WTC11 (cell line): ENCODE results near the gene RHEB. TPM values are rescaled to one million over a fixed set of nuclear protein-coding genes. Genes with fewer than 3 reads are reported as not detected.
A peak's percentile ranks its signal among the peaks of the same experiment; 100 is the strongest.

Experiments
- ATAC-seq: fragments of 200-7000 bp; cut with Tn5 transposase; 2 replicates; pipeline ENCODE4 v1.10.0; 2021; ENCODE audit warnings: mild to moderate bottlenecking, moderate library complexity
- CTCF ChIA-PET: fragments of 300-600 bp; sonication (Branson Sonifier 250); formaldehyde crosslinking; loops from one replicate; lab custom pipeline; 2021; ENCODE audit warnings: antibody characterized with exemption; lab: Charles Lee
- POLR2A ChIA-PET: fragments of 350-600 bp; sonication (Branson Sonifier 250); formaldehyde crosslinking; loops from one replicate; lab custom pipeline; 2021; ENCODE audit warnings: antibody characterized with exemption; lab: Charles Lee
- DNase-seq: peaks from one replicate; pipeline ENCODE4 v3.0.0; 2021; ENCODE audit warnings: low spot score
- H3K27ac Mint-ChIP-seq: 2 replicates; pipeline ENCODE4 v1.8.0; 2021; ENCODE audit warnings: mixed read lengths
- H3K27me3 Mint-ChIP-seq: 2 replicates; pipeline ENCODE4 v1.8.0; 2021; ENCODE audit warnings: low read depth, mild to moderate bottlenecking, moderate library complexity, mixed read lengths
- H3K36me3 Mint-ChIP-seq: 2 replicates; pipeline ENCODE4 v1.8.0; 2021; ENCODE audit warnings: mixed read lengths
- H3K4me1 Mint-ChIP-seq: 2 replicates; pipeline ENCODE4 v1.8.0; 2022; ENCODE audit warnings: mixed read lengths
- H3K4me3 Mint-ChIP-seq: 2 replicates; pipeline ENCODE4 v1.8.0; 2021; ENCODE audit warnings: mild to moderate bottlenecking, moderate library complexity, mixed read lengths
- H3K9me3 Mint-ChIP-seq: 2 replicates; pipeline ENCODE4 v1.8.0; 2021; ENCODE audit warnings: mixed read lengths
- EMX1 ChIP-seq: fragments of 250-450 bp; sonication (Bioruptor Pico); IDR thresholded peaks from 2 replicates; pipeline ENCODE4 v1.8.0; 2021; ENCODE audit warnings: mild to moderate bottlenecking
- ESRRA ChIP-seq: sonication (generic); formaldehyde crosslinking; IDR thresholded peaks from 2 replicates; pipeline ENCODE4 v1.8.1; 2022; ENCODE audit warnings: mild to moderate bottlenecking, missing genetic modification reagents, borderline replicate concordance
- FOXJ3 ChIP-seq: sonication (generic); formaldehyde crosslinking; IDR thresholded peaks from 2 replicates; pipeline ENCODE4 v1.9.0; 2021; ENCODE audit warnings: missing genetic modification reagents, mild to moderate bottlenecking, borderline replicate concordance
- FOXP1 ChIP-seq: sonication (generic); formaldehyde crosslinking; IDR thresholded peaks from 2 replicates; pipeline ENCODE4 v1.8.0; 2022; ENCODE audit warnings: missing genetic modification reagents, mild to moderate bottlenecking, moderate library complexity, borderline replicate concordance
- JAZF1 ChIP-seq: fragments of 250-450 bp; sonication (Bioruptor Pico); IDR thresholded peaks from 2 replicates; pipeline ENCODE4 v1.9.0; 2021; ENCODE audit warnings: moderate library complexity, mild to moderate bottlenecking, inconsistent platforms
- KAT7 ChIP-seq: sonication (generic); formaldehyde crosslinking; IDR thresholded peaks from 2 replicates; pipeline ENCODE4 v1.8.1; 2023; ENCODE audit warnings: missing genetic modification reagents, mild to moderate bottlenecking, borderline replicate concordance
- MYBL2 ChIP-seq: sonication (generic); formaldehyde crosslinking; IDR thresholded peaks from 2 replicates; pipeline ENCODE4 v1.8.1; 2023; ENCODE audit warnings: mild to moderate bottlenecking, moderate library complexity, missing genetic modification reagents
- SOX15 ChIP-seq: fragments of 250-450 bp; sonication (Bioruptor Pico); IDR thresholded peaks from 2 replicates; pipeline ENCODE4 v1.9.0; 2021; ENCODE audit warnings: mild to moderate bottlenecking
- SP1 ChIP-seq: sonication (generic); formaldehyde crosslinking; conservative IDR thresholded peaks from 2 replicates; pipeline ENCODE4 v1.8.1; 2022; ENCODE audit warnings: missing genetic modification reagents
- ZNF121 ChIP-seq: sonication (generic); formaldehyde crosslinking; IDR thresholded peaks from 2 replicates; pipeline ENCODE4 v1.8.0; 2023; ENCODE audit warnings: missing genetic modification reagents
- ZNF232 ChIP-seq: sonication (generic); formaldehyde crosslinking; IDR thresholded peaks from 2 replicates; pipeline ENCODE4 v1.8.0; 2022; ENCODE audit warnings: mild to moderate bottlenecking, missing genetic modification reagents
- ZNF416 ChIP-seq: fragments of 250-450 bp; sonication (Bioruptor Pico); IDR thresholded peaks from 2 replicates; pipeline ENCODE4 v1.9.0; 2021; ENCODE audit warnings: mild to moderate bottlenecking, inconsistent platforms
- total RNA-seq: library from RNA; stranded (reverse); gene quantifications from 3 replicates; pipeline ENCODE4 v1.2.3, GENCODE V29; 2021
- TF ChIP-seq, protein P1 (sequence below): sonication (generic); formaldehyde crosslinking; IDR thresholded peaks from 2 replicates; pipeline ENCODE4 v1.8.0; 2023; ENCODE audit warnings: missing genetic modification reagents
- TF ChIP-seq, protein P2 (sequence below): fragments of 250-450 bp; sonication (Bioruptor Pico); IDR thresholded peaks from 2 replicates; pipeline ENCODE4 v1.9.0; 2021; ENCODE audit warnings: moderate library complexity, mild to moderate bottlenecking, inconsistent platforms, borderline replicate concordance
- TF ChIP-seq, protein P3 (sequence below): sonication (generic); formaldehyde crosslinking; IDR thresholded peaks from 2 replicates; pipeline ENCODE4 v1.8.1; 2022; ENCODE audit warnings: low read depth, missing genetic modification reagents, borderline replicate concordance
- TF ChIP-seq, protein P4 (sequence below): sonication (generic); formaldehyde crosslinking; IDR thresholded peaks from 2 replicates; pipeline ENCODE4 v1.8.1; 2022; ENCODE audit warnings: mild to moderate bottlenecking, missing genetic modification reagents, moderate library complexity, borderline replicate concordance
- TF ChIP-seq, protein P5 (sequence below): sonication (generic); formaldehyde crosslinking; conservative IDR thresholded peaks from 2 replicates; pipeline ENCODE4 v1.8.1; 2023; ENCODE audit warnings: mild to moderate bottlenecking, low read depth, missing genetic modification reagents, moderate library complexity
- TF ChIP-seq, protein P6 (sequence below): sonication (generic); formaldehyde crosslinking; conservative IDR thresholded peaks from 2 replicates; pipeline ENCODE4 v1.8.1; 2022; ENCODE audit warnings: mild to moderate bottlenecking, missing genetic modification reagents

Gene RHEB
- total RNA-seq, 1 experiment from 2014 or later, result 133 TPM

DNA sequence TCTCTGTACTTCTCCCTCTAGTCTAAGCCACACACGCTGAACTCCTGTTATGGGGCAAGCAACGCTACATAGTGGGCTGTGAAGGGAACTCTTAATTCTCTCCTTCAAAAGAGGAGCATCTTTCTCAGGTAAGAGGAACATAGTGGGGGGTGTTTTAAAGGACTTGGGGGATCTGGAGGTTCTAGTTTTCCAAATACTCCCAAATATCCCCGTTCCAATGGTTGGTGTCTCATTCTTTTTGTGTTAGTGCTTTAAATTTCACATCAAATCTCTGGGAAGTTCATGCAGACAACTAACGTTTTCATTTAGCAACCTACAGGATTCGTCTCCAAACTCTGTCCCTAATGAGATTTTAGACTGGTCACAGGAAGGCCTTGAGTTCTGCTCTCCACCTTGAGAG, 97.5 kb downstream of the RHEB start:
- TF ChIP-seq KAT7 (CRISPR knock-in tag) (no peak), ZNF416 (CRISPR knock-in tag) (no peak)
- TF ChIP-seq, all 79 proteins: peak for 0

DNA sequence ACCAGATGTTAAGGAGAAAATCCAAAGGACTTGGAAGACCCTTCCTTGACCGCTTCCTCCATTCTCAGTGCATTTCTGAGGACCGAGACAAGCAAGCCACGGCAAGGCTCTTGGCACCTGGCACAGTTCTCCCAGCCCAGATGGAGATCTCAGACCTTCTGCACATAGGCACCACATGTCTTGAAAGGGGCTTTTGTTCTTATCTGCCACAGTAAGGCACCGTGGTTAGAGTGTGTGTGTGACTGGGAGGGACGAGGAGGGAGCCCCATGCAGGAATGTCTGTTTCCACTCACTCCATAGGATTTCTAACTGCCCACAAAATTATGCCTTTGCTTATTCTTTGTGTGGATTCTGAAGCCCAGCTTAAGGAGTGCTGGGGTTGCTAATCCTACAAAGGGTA, 99.6 kb downstream of the RHEB start:
- no peak overlapping the region for H3K27ac Mint-ChIP-seq
- H3K9me3 Mint-ChIP-seq, result peaks cover 35% of the 10 kb centered on the region
- TF ChIP-seq SP1 (CRISPR knock-in tag) (no peak), ZNF232 (no peak), ZNF416 (CRISPR knock-in tag) (no peak), ZNF121 (CRISPR knock-in tag) (no peak), ESRRA (CRISPR knock-in tag) (no peak), JAZF1 (CRISPR knock-in tag) (no peak), MYBL2 (CRISPR knock-in tag) (no peak), FOXJ3 (CRISPR knock-in tag) (no peak), EMX1 (no peak), SOX15 (CRISPR knock-in tag) (no peak)
- TF ChIP-seq, protein P1, sequence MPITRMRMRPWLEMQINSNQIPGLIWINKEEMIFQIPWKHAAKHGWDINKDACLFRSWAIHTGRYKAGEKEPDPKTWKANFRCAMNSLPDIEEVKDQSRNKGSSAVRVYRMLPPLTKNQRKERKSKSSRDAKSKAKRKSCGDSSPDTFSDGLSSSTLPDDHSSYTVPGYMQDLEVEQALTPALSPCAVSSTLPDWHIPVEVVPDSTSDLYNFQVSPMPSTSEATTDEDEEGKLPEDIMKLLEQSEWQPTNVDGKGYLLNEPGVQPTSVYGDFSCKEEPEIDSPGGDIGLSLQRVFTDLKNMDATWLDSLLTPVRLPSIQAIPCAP (CRISPR knock-in tag), result no peak
- TF ChIP-seq, protein P2, sequence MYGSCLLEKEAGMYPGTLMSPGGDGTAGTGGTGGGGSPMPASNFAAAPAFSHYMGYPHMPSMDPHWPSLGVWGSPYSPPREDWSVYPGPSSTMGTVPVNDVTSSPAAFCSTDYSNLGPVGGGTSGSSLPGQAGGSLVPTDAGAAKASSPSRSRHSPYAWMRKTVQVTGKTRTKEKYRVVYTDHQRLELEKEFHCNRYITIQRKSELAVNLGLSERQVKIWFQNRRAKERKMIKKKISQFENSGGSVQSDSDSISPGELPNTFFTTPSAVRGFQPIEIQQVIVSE (CRISPR knock-in tag), result no peak
- TF ChIP-seq, protein P3, sequence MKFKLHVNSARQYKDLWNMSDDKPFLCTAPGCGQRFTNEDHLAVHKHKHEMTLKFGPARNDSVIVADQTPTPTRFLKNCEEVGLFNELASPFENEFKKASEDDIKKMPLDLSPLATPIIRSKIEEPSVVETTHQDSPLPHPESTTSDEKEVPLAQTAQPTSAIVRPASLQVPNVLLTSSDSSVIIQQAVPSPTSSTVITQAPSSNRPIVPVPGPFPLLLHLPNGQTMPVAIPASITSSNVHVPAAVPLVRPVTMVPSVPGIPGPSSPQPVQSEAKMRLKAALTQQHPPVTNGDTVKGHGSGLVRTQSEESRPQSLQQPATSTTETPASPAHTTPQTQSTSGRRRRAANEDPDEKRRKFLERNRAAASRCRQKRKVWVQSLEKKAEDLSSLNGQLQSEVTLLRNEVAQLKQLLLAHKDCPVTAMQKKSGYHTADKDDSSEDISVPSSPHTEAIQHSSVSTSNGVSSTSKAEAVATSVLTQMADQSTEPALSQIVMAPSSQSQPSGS (CRISPR knock-in tag), result no peak
- TF ChIP-seq, protein P4, sequence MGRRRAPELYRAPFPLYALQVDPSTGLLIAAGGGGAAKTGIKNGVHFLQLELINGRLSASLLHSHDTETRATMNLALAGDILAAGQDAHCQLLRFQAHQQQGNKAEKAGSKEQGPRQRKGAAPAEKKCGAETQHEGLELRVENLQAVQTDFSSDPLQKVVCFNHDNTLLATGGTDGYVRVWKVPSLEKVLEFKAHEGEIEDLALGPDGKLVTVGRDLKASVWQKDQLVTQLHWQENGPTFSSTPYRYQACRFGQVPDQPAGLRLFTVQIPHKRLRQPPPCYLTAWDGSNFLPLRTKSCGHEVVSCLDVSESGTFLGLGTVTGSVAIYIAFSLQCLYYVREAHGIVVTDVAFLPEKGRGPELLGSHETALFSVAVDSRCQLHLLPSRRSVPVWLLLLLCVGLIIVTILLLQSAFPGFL (CRISPR knock-in tag), result no peak
- TF ChIP-seq, protein P5, sequence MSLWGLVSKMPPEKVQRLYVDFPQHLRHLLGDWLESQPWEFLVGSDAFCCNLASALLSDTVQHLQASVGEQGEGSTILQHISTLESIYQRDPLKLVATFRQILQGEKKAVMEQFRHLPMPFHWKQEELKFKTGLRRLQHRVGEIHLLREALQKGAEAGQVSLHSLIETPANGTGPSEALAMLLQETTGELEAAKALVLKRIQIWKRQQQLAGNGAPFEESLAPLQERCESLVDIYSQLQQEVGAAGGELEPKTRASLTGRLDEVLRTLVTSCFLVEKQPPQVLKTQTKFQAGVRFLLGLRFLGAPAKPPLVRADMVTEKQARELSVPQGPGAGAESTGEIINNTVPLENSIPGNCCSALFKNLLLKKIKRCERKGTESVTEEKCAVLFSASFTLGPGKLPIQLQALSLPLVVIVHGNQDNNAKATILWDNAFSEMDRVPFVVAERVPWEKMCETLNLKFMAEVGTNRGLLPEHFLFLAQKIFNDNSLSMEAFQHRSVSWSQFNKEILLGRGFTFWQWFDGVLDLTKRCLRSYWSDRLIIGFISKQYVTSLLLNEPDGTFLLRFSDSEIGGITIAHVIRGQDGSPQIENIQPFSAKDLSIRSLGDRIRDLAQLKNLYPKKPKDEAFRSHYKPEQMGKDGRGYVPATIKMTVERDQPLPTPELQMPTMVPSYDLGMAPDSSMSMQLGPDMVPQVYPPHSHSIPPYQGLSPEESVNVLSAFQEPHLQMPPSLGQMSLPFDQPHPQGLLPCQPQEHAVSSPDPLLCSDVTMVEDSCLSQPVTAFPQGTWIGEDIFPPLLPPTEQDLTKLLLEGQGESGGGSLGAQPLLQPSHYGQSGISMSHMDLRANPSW, result no peak
- ChIA-PET CTCF (no interaction called here), POLR2A (no interaction called here)
- H3K36me3 Mint-ChIP-seq, result peaks cover 16% of the 10 kb centered on the region
- no peak overlapping the region for H3K4me3 Mint-ChIP-seq
- peaks cover 18% of the 10 kb centered on the region for H3K4me1 Mint-ChIP-seq
- peaks cover 63% of the 10 kb centered on the region for H3K27me3 Mint-ChIP-seq
- no peak for DNase-seq
- ATAC-seq, result no peak

More for the DNA sequence above, 97.5 kb downstream of the RHEB start:
- peaks cover 16% of the 10 kb centered on the region for H3K36me3 Mint-ChIP-seq
- H3K27ac Mint-ChIP-seq, result no peak overlapping the region
- peaks cover 35% of the 10 kb centered on the region for H3K9me3 Mint-ChIP-seq
- H3K4me1 Mint-ChIP-seq, result peaks cover 4% of the 10 kb centered on the region; the same call in 1 of the 2 replicates
- POLR2A ChIA-PET, result no interaction called here
- peaks cover 43% of the 10 kb centered on the region for H3K27me3 Mint-ChIP-seq
- H3K4me3 Mint-ChIP-seq, result no peak overlapping the region
- ATAC-seq (no peak), DNase-seq (no peak)
- CTCF ChIA-PET, result no interaction called here

DNA sequence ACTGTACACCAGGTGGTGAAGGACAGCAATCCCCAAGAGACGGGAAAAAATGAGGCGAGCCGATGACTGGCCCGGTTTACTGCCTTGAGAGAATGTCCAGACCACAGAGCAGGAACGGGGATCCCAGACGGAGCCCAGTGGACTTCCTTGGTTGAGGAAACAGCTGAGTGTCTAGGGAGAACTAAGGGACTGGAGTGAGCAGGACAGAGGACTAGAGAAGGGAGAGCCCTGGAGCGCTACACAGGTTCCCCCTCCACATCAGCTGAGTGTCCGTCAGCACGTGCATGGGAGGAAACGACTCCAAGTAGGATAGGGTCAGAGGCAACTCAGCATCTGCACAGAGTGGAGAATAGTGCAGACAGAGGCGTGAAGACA, 102.8 kb downstream of the RHEB start:
- peaks cover 21% of the 10 kb centered on the region for H3K9me3 Mint-ChIP-seq
- peaks cover 79% of the 10 kb centered on the region for H3K27me3 Mint-ChIP-seq
- peaks cover 24% of the 10 kb centered on the region for H3K4me1 Mint-ChIP-seq
- H3K27ac Mint-ChIP-seq, result no peak overlapping the region
- ATAC-seq, result no peak; the same call in 1 of the 2 replicates
- ChIA-PET CTCF (interaction anchor here (0.7 to 1.1 kb wide), 2 partner anchors 31 to 64 kb away, joined by 3 read pairs; no protein-coding TSS in a partner anchor), POLR2A (no interaction called here)
- peaks cover 9% of the 10 kb centered on the region for H3K36me3 Mint-ChIP-seq
- no peak overlapping the region for H3K4me3 Mint-ChIP-seq
- no peak for DNase-seq
- 0 out of 2 replicates have a peak, but pooled peaks have one; percentile 29 for TF ChIP-seq FOXP1
- TF ChIP-seq, protein P6, sequence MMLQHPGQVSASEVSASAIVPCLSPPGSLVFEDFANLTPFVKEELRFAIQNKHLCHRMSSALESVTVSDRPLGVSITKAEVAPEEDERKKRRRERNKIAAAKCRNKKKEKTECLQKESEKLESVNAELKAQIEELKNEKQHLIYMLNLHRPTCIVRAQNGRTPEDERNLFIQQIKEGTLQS (CRISPR knock-in tag), result no peak
- TF ChIP-seq, all 79 proteins: peak for 1
